ENCODE measurements around the gene FRAS1. TPM values are rescaled to one million over a fixed set of nuclear protein-coding genes. Genes with fewer than 3 reads are reported as not detected.

Gene FRAS1
- total and polyA plus RNA-seq, 2 donors (not counting 3 experiments of a cell fraction or from before 2014, with no cell fraction given): 1.4 to 3.6 TPM

GRCh38 chr4:78527103-78527502 lies 470.0 kb downstream of the FRAS1 start:
- BruUV-seq (replicated peaks): no TSS peak
- FAIRE-seq: no peak
- CTCF ChIA-PET: interaction anchor here (1.1 kb wide), 1 partner anchor 8 kb away, joined by 3 read pairs; no protein-coding TSS in a partner anchor

More at GRCh38 chr4:78527103-78527502, 470.0 kb downstream of the FRAS1 start:
- TF ChIP-seq MAX (IDR thresholded peaks at IDR 0.05; ENCODE audit: insufficient read depth, insufficient read length) (no peak), POLR2A (IDR thresholded peaks at IDR 0.05; ENCODE audit: low read depth, low read length) (no peak), JUN (IDR thresholded peaks at IDR 0.05; ENCODE audit: borderline replicate concordance, insufficient read depth, insufficient read length, low read depth) (no peak), CTCF (IDR thresholded peaks at IDR 0.05; ENCODE audit: extremely low read depth in 1 of 2, insufficient read depth in 1 of 2, low read depth in 1 of 2, low read length in 2 of 2) (no peak), GATA2 (IDR thresholded peaks at IDR 0.05; ENCODE audit: insufficient read depth, insufficient read length, low read depth, low read length) (no peak), POLR2AphosphoS5 (IDR thresholded peaks at IDR 0.05; ENCODE audit: insufficient read depth, low read depth, low read length) (no peak), EZH2 (IDR thresholded peaks at IDR 0.05; ENCODE audit: borderline replicate concordance, low read depth, low read length, severe bottlenecking) (no peak)
- DNase-seq (ENCODE audit: low read depth, low spot score): no peak
- dilution Hi-C loops (cut with MboI; ENCODE audit: extremely low pct_ligation_motif_present, low sequenced_read_pairs): no loop called here
- intact Hi-C loops (cut with micrococcal nuclease): no loop called here
- H3K4me2 ChIP-seq (ENCODE audit: insufficient read depth, low read length): no peak overlapping the region
- no peaks in the 10 kb centered on the region for H3K36me3 ChIP-seq (ENCODE audit: control insufficient read depth in 2 of 2, extremely low read depth in 1 of 2, insufficient read depth in 2 of 2, low read length in 2 of 2)
- H3K27me3 ChIP-seq (ENCODE audit: control insufficient read depth in 2 of 2, insufficient read depth in 2 of 2, low read length in 2 of 2): no peaks in the 10 kb centered on the region
- H3K4me1 ChIP-seq (ENCODE audit: control insufficient read depth, extremely low read depth, insufficient read depth, low read length): peaks cover 23% of the 10 kb centered on the region
- no peaks in the 10 kb centered on the region for H3K9me3 ChIP-seq (replicated peaks; ENCODE audit: control insufficient read depth, insufficient read depth, low read length)
- no peak overlapping the region for H3K9ac ChIP-seq (replicated peaks; ENCODE audit: extremely low read depth, insufficient read depth, low read length)
- H3K79me2 ChIP-seq (ENCODE audit: control insufficient read depth, insufficient read depth, low read length): no peaks in the 10 kb centered on the region
- no peaks in the 10 kb centered on the region for H4K20me1 ChIP-seq (replicated peaks; ENCODE audit: control insufficient read depth, extremely low read depth, insufficient read depth, low read length)
- no peak overlapping the region for H3K27ac ChIP-seq (ENCODE audit: insufficient read depth, low read depth, low read length)
- no peak overlapping the region for H2AFZ ChIP-seq (ENCODE audit: low read depth, low read length)
- no peaks in the 10 kb centered on the region for H3K9me1 ChIP-seq (replicated peaks; ENCODE audit: control insufficient read depth, extremely low read depth, insufficient read depth, low read length)
- POLR2A ChIA-PET: no interaction called here
- no peak overlapping the region for H3K4me3 ChIP-seq (replicated peaks in 1 of 3; ENCODE audit: insufficient read depth in 1 of 3, low read depth in 1 of 3, low read length in 3 of 3)

Measured in endothelial cell of umbilical vein (primary cell).